GM23248 (cell line): ENCODE data around the gene INPP4A.

Experiments used
- EZH2 ChIP-seq: fragments of 200-600 bp; sonication (generic); IDR thresholded peaks from 2 replicates; pipeline ENCODE4 v1.6.1; 2018; ENCODE audit warnings: antibody characterized with exemption, mild to moderate bottlenecking; ENCODE audit not compliant: insufficient read depth, poor library complexity, severe bottlenecking
- EZH2phosphoT487 ChIP-seq: fragments of 200-600 bp; sonication (generic); IDR thresholded peaks from 2 replicates; pipeline ENCODE4 v1.6.1; 2018; ENCODE audit warnings: antibody characterized with exemption, moderate library complexity, mild to moderate bottlenecking, low read depth; ENCODE audit not compliant: insufficient read depth

GRCh38 chr2:98561018-98561417 lies 116.4 kb downstream of the INPP4A start:
- TF ChIP-seq EZH2 (no peak), EZH2phosphoT487 (no peak)
